ENCODE results near the gene ZGPAT. TPM values are rescaled to one million over a fixed set of nuclear protein-coding genes. Genes with fewer than 3 reads are reported as not detected.

Gene ZGPAT
- total and polyA plus RNA-seq, 2 of the 13 experiments (the other 11 are each of a cell fraction or from before 2014, with no cell fraction given), result 23.0 to 41.9 TPM

GRCh38 chr20:63708301-63709148 is 686 bp downstream of the ZGPAT start (continued):
- TF ChIP-seq SAP130 (CRISPR knock-in tag; IDR thresholded peaks at IDR 0.05; ENCODE audit: low read depth) (no peak), BRF2 (CRISPR knock-in tag; IDR thresholded peaks at IDR 0.05) (no peak), ARID5B (CRISPR knock-in tag; IDR thresholded peaks at IDR 0.05) (no peak), JDP2 (CRISPR knock-in tag; IDR thresholded peaks at IDR 0.05; ENCODE audit: borderline replicate concordance) (no peak), ZNF660 (CRISPR knock-in tag; IDR thresholded peaks at IDR 0.05; ENCODE audit: borderline replicate concordance, low read depth) (no peak), ZNF652 (CRISPR knock-in tag; IDR thresholded peaks at IDR 0.05; ENCODE audit: borderline replicate concordance, low read depth) (no peak), ZNF235 (CRISPR knock-in tag; IDR thresholded peaks at IDR 0.05; ENCODE audit: borderline replicate concordance) (no peak), ZNF530 (CRISPR knock-in tag; IDR thresholded peaks at IDR 0.05; ENCODE audit: low read depth) (no peak), ELK4 (CRISPR knock-in tag; IDR thresholded peaks at IDR 0.05; ENCODE audit: borderline replicate concordance) (no peak), NFKB2 (CRISPR knock-in tag; IDR thresholded peaks at IDR 0.05; ENCODE audit: borderline replicate concordance) (no peak), NFYB (CRISPR knock-in tag; IDR thresholded peaks at IDR 0.05) (no peak), SP2 (CRISPR knock-in tag; IDR thresholded peaks at IDR 0.05) (no peak), EED (CRISPR knock-in tag; IDR thresholded peaks at IDR 0.05) (no peak), ZKSCAN8 (CRISPR knock-in tag; IDR thresholded peaks at IDR 0.05; ENCODE audit: borderline replicate concordance) (no peak), TBX2 (CRISPR knock-in tag; IDR thresholded peaks at IDR 0.05; ENCODE audit: borderline replicate concordance) (no peak), SAFB2 (CRISPR knock-in tag; IDR thresholded peaks at IDR 0.05; ENCODE audit: borderline replicate concordance, low read depth) (no peak), ZFP82 (CRISPR knock-in tag; IDR thresholded peaks at IDR 0.05; ENCODE audit: borderline replicate concordance) (no peak), ZNF816 (CRISPR knock-in tag; IDR thresholded peaks at IDR 0.05; ENCODE audit: borderline replicate concordance) (no peak)
- TF ChIP-seq, protein P1, sequence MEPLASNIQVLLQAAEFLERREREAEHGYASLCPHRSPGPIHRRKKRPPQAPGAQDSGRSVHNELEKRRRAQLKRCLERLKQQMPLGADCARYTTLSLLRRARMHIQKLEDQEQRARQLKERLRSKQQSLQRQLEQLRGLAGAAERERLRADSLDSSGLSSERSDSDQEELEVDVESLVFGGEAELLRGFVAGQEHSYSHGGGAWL (CRISPR knock-in tag; IDR thresholded peaks at IDR 0.05), result no peak
- TF ChIP-seq, protein P2, sequence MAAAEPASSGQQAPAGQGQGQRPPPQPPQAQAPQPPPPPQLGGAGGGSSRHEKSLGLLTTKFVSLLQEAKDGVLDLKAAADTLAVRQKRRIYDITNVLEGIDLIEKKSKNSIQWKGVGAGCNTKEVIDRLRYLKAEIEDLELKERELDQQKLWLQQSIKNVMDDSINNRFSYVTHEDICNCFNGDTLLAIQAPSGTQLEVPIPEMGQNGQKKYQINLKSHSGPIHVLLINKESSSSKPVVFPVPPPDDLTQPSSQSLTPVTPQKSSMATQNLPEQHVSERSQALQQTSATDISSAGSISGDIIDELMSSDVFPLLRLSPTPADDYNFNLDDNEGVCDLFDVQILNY (CRISPR knock-in tag; conservative IDR thresholded peaks at IDR 0.05), result 0 out of 2 replicates have a peak, but pooled peaks have one; percentile 33
- TF ChIP-seq, protein P3, sequence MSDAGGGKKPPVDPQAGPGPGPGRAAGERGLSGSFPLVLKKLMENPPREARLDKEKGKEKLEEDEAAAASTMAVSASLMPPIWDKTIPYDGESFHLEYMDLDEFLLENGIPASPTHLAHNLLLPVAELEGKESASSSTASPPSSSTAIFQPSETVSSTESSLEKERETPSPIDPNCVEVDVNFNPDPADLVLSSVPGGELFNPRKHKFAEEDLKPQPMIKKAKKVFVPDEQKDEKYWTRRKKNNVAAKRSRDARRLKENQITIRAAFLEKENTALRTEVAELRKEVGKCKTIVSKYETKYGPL (CRISPR knock-in tag; IDR thresholded peaks at IDR 0.05), result no peak
